OCI-M2 (cell line): ENCODE data around the gene MRC2.
"Not testable (repeated sequence)": the region's sequence is repeated elsewhere in the genome, so short reads cannot be mapped to it uniquely, and the experiment has no call there.

ENCODE experiments used
- DNase-seq: peaks from one replicate; lab custom pipeline; 2025; ENCODE audit not compliant: unreplicated experiment; lab: John Stamatoyannopoulos, UW

Gene MRC2

GRCh38 chr17:62627219-62627903, at the start of gene MRC2:
Gene MRC2 (plus strand): TSS chr17:62627670. CDS start chr17:62627803, 133 bp downstream.
- DNase-seq, result no peak

DNA sequence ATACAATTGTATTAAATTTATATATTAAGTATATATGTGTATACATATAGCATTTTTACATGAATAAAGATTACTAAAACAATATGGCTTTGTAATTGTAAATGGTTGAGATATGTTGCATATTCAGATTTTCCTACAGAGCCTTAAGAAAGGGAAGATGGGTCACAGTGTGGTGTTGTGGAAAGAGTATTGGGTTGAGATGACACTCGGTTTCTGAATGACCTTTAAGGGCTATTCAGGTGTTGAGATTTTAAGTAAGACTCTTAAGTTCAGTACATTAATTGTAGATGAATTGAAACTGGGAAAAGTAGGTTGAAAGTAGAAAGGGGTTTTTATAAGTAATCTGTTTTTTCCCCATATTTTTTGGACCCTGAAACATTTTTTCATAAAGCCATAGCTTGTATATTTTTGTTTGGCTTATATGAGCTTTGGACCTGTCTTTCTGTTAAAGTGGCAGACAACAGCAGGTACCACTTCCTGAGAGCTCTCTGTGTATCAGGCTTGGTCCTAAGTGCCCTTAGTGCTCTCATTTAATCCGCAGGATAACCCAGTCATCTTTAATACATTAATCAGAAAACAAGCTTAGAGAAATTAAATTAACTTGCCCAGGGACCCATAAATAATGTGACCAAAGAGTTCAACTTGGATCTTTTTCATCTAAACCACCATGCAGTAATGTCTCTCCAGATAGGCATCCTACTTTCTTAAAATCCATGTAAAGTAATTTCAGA, 48.5 kb upstream of the MRC2 start:
- DNase-seq, result no peak

GRCh38 chr17:62580947-62581346, 46.5 kb upstream of the MRC2 start:
- no peak for DNase-seq

DNA sequence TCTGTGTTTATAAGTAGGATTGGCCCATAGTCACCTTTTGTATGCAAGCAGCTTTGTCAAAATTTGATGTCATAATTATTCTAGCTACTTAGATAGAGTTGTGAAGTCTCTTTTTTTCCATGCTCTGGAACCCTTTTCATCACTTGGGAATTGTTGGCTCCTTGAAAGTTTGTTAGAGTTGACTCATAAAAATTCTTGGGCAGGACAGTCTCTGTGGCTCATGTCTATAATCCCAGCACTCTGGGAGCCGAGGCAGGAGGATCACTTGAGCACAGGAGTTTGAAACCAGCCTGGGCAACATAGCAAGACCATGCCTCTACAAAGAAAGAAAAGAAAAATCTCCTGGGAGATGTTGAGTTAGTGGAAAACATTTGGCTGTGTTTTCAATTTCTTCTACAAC, 45.7 kb upstream of the MRC2 start:
- no peak for DNase-seq

- DNase-seq, result no peak
Measured at GRCh38 chr17:62587554-62587953, 39.9 kb upstream of the MRC2 start.

- no peak for DNase-seq
Measured at GRCh38 chr17:62588109-62588508, 39.4 kb upstream of the MRC2 start.

GRCh38 chr17:62591333-62591732, 36.1 kb upstream of the MRC2 start:
- no peak for DNase-seq

- DNase-seq, result not testable (repeated sequence)
Measured at GRCh38 chr17:62591822-62592221, 35.6 kb upstream of the MRC2 start.

- DNase-seq, result no peak
Measured at GRCh38 chr17:62592341-62593099, 35.0 kb upstream of the MRC2 start.

- DNase-seq, result no peak
Measured at GRCh38 chr17:62595484-62595883, 32.0 kb upstream of the MRC2 start.

DNA sequence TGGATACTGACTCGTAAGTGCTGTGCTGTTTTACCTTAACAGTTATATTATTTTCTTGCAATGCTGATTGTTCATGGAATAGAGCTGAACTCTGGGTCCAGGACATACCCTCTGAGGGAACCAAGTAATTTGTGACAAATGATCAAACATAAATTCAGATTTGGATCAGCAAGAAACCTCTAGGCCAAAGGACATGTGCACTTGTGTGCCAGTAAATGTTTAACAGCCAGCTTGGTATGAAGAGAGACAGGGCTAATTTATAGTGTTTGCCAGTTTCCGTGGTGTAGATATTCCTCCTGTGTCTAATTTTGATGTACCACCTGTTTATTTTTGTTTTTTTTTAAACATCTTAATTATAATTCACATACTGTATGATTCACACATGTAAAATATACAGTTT, 30.8 kb upstream of the MRC2 start:
- DNase-seq, result no peak

DNA sequence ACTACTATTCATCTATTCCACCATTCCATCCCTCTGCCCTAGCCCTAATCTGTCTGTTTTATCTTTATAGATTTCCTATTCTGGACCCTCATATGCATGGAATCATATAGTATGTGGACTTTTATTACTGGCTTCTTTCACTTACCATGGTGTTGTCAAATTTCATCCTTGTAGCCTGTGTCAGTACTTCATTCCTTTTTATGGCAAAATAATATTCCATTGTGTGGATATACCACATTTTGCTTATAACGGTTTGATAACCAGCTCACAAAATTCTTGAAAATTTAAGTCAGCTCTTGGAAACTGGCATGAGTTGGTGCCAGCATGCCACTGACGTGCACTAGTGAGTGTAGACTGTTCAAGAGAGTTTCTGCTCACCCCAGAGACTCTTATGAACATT, 30.3 kb upstream of the MRC2 start:
- no peak for DNase-seq

GRCh38 chr17:62597920-62598319, 29.6 kb upstream of the MRC2 start:
- DNase-seq, result no peak

- no peak for DNase-seq
Measured at GRCh38 chr17:62599964-62600657, 27.4 kb upstream of the MRC2 start.

DNA sequence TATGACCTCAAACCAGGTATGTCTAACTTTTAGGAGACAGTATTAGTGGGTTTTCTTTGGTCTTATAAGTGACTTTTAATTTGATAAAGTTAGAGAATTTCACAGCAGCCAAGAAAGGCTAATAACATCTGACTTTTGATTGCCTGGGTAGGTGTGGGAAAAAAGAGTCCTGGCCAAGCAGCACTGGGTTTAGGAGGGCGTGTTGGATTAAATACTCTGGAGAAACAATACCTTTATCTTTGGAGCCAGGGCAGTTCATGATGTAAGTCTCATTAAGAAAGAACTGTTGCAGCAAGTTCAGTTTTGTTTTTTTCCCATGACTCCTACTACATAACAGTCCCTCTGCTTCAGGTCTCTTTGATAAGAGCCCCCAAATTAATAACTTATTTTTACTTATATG, 26.7 kb upstream of the MRC2 start:
- no peak for DNase-seq

DNA sequence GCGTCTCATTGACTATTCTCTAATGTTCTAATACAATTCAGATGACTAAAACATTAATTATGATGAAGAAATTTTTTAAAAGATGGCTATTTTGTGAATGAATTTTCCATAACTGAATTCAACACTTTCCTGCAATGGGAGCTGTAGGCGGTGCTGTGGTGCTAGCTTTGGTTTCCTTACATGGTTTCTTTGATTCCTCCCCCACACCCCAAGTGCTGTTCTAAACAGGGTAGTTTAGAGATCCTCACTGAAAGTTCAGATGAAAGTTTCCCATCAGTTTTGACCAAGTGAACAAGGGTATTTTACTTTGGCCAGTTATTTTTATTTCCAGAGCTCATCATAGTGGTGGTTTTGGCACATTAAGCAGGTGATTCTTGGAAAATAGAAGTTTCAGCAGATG, 26.0 kb upstream of the MRC2 start:
- no peak for DNase-seq

DNA sequence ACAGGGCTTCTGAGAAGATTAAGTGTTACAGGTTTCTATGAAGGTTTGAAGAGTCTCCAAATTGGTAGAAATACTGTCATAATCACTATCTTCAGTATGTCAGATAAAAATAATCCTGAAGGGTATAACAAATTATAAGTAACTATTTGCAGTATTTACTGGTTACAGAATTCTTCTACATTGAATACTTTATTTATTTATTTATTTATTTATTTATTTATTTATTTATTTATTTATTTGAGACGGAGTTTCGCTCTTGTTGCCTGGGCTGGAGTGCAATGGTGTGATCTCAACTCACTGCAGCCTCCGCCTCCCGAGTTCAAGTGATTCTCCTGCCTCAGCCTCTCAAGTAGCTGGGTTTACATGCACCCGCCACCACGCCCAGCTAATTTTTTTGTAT, 23.7 kb upstream of the MRC2 start:
- DNase-seq, result not testable (repeated sequence)

DNA sequence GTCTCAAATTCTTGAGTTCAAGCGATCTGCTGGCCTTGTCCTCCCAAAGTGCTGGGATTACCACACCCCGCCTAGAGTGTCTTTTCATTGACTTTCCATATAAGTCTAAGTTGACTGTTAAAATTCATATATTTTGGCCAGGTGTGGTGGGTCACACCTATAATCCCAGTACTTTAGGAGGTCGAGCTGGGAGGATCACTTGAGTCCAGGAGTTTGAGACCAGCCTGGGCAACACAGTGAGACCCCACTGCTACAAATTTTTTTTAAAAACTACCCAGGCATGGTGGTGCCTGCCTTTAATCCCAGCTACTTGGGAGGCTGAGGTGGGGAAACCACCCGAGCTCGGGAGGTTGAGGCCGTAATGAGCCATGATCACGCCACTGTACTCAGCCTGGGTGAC, 21.9 kb upstream of the MRC2 start:
- no peak for DNase-seq

DNA sequence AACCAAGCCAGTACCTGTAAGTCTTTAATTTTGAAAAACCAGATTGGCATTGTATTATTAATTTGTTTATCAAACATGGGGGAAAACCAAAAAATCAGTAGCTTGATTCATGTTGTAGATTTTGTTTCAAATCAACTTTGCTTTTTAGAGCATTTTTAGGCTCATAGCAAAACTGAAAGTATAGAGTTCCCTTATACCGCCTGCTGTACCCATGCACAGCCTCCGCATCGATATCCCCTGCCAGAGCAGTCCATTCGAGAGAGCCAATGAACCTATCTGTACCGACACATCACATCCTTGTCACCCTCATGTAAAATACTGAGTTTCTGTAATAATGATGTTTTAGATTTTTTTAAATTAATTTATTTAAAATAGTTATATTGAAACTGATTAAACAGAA, 16.2 kb upstream of the MRC2 start:
- no peak for DNase-seq

GRCh38 chr17:62611728-62612127, 15.7 kb upstream of the MRC2 start:
- no peak for DNase-seq

GRCh38 chr17:62612289-62612688, 15.2 kb upstream of the MRC2 start:
- DNase-seq, result not testable (repeated sequence)
